ENCODE data around the gene RIN2. TPM values are rescaled to one million over a fixed set of nuclear protein-coding genes. Genes with fewer than 3 reads are reported as not detected.

RIN2 gene
- total and polyA plus RNA-seq, 2 experiments from 2014 or later = 0.08 to 1.4 TPM

- H3K4me3 Mint-ChIP-seq = no peak overlapping the region
- no peaks in the 10 kb centered on the region for H3K27me3 ChIP-seq (ENCODE audit: insufficient read depth)
- ATAC-seq (no peak), DNase-seq (ENCODE audit: low spot score) (no peak)
- H3K79me2 ChIP-seq (replicated peaks; ENCODE audit: insufficient read depth) = no peaks in the 10 kb centered on the region
- no peak overlapping the region for H3K4me2 ChIP-seq
- TF ChIP-seq EZH2phosphoT487 (IDR thresholded peaks at IDR 0.05; ENCODE audit: unreplicated experiment) (no peak), ZNF462 (CRISPR knock-in tag; IDR thresholded peaks at IDR 0.05) (no peak), NANOG (IDR thresholded peaks at IDR 0.05; ENCODE audit: borderline replicate concordance) (no peak), ZNF114 (CRISPR knock-in tag; IDR thresholded peaks at IDR 0.05) (no peak), POLR2AphosphoS5 (IDR thresholded peaks at IDR 0.05; ENCODE audit: low read depth) (no peak), CREB1 (CRISPR knock-in tag; IDR thresholded peaks at IDR 0.05; ENCODE audit: low read depth) (no peak), ZNF331 (CRISPR knock-in tag; IDR thresholded peaks at IDR 0.05; ENCODE audit: low read depth) (no peak), ETS1 (IDR thresholded peaks at IDR 0.05) (no peak), EZH2 (IDR thresholded peaks at IDR 0.05; ENCODE audit: low read depth, unreplicated experiment) (no peak), CTCF (conservative IDR thresholded peaks at IDR 0.05; ENCODE audit: low read depth in 2 of 2) (no peak), JUNB (IDR thresholded peaks at IDR 0.05; ENCODE audit: unreplicated experiment) (no peak), REST (IDR thresholded peaks at IDR 0.05; ENCODE audit: unreplicated experiment) (no peak), STAT1 (IDR thresholded peaks at IDR 0.05; ENCODE audit: unreplicated experiment) (no peak)
- no peaks in the 10 kb centered on the region for H3K36me3 ChIP-seq (ENCODE audit: insufficient read depth)
- no peaks in the 10 kb centered on the region for H3K9me3 Mint-ChIP-seq
- H3K36me3 Mint-ChIP-seq (ENCODE audit: low read depth) = no peaks in the 10 kb centered on the region
- no peak overlapping the region for H3K4me3 ChIP-seq
- H3K9me2 ChIP-seq (ENCODE audit: insufficient read depth) = 0 out of 2 replicates have a peak, but pooled peaks cover 3% of the 10 kb centered on the region
- no peaks in the 10 kb centered on the region for H3F3A ChIP-seq (replicated peaks; ENCODE audit: low read depth)
- no peak overlapping the region for H3K27ac Mint-ChIP-seq
- no peak overlapping the region for H3K27ac ChIP-seq (ENCODE audit: low read depth)
- no peaks in the 10 kb centered on the region for H3K4me1 ChIP-seq (ENCODE audit: insufficient read depth)
- H3K27me3 Mint-ChIP-seq (ENCODE audit: insufficient read depth, low read depth, poor library complexity) = peaks cover 4% of the 10 kb centered on the region
- no peak overlapping the region for H2AFZ ChIP-seq
- no peaks in the 10 kb centered on the region for H3K4me1 Mint-ChIP-seq
- H4K20me1 ChIP-seq (replicated peaks; ENCODE audit: insufficient read depth) = no peaks in the 10 kb centered on the region
These were observed 32.1 kb upstream of the RIN2 start for GRCh38 chr20:19725814-19726525.

Data from GM23338 (cell line).